NCI-H1048 (cell line): ENCODE measurements around the gene STX4.
A peak's percentile ranks its signal among the peaks of the same experiment; 100 is the strongest.

ENCODE experiments used
- DNase-seq: peaks from one replicate; lab custom pipeline; 2025; lab: John Stamatoyannopoulos, UW

The STX4 gene, protein sequence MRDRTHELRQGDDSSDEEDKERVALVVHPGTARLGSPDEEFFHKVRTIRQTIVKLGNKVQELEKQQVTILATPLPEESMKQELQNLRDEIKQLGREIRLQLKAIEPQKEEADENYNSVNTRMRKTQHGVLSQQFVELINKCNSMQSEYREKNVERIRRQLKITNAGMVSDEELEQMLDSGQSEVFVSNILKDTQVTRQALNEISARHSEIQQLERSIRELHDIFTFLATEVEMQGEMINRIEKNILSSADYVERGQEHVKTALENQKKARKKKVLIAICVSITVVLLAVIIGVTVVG

GRCh38 chr16:31032736-31033708 lies at the start of gene STX4:
TSS of gene STX4 (plus strand) at chr16:31033558. CDS start at chr16:31033806, 248 bp downstream.
- peak; percentile 67 for DNase-seq

DNA sequence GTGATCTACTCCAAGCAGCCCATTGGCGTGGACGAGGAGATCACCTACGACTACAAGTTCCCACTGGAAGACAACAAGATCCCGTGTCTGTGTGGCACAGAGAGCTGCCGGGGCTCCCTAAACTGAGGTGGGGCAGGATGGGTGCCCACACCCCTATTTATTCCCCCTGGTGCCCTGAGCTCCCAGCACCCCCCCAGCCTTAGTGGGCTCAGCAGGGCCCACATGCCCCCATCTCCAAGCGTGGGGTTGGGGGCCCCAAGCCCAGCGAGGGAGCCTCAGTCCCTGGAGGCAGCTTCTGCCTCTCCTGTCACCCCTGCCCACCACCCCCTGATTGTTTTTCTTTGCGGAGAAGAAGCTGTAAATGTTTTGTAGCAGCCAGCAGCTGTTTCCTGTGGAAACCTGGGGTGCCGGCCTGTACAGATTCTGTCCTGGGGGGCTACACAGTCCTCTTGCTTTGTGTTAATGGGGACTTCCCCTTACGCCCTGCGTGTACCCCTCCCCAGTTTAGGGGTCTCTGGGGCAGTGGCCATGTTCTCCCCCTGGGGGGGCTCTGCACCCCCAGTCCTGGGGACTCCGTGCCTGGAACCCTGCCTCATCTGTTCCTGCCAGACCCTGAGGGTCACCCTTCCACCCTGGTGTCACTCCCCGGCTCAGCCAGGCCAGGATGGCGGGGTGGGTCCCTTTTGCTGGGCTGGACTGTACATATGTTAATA lies 49.3 kb upstream of the STX4 start:
- DNase-seq, result no peak

DNA sequence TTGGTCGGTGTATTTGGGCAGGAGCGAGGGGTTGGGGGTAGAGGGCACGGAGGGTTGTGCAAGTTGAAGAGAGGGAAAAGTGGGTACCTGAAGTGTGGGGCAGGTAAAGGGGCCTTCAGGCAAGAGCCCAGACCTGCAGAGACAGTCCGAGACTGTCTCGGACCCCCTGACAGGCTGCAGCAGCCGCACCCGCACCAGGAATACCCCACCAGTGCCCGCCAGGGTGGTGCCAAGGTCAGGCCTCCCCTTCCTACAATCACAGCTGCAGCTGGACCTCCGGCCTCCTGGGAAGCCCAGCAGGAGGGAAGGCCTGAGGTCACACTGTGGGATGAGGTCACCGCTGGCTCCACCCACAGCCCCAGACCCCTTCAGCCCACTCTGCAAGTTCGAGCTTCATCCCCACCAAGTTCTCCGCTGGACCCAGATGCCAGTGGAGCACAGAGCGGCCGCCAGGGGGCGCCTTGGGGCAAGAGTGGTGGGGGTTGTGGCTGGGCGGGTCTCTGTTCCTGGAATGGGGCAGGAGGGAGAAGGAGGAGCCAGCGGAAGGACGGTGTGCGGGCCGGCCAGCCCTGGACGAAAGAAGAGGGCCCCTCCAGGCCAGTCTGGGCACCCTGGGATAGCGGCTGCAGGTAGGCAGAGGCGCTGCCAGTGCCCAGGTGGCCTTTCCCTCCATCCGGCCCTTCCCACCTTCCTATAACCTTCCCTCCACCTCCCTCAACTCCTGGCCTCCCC lies 48.5 kb upstream of the STX4 start, which contains the start of gene HSD3B7:
HSD3B7 (plus strand) TSS at position 539 of the 732 bp plus-strand sequence. CDS start 452 bp downstream, outside the sequence.
- peak; percentile 23 for DNase-seq

GRCh38 chr16:30985401-30986128 lies 47.8 kb upstream of the STX4 start:
- no peak for DNase-seq

DNA sequence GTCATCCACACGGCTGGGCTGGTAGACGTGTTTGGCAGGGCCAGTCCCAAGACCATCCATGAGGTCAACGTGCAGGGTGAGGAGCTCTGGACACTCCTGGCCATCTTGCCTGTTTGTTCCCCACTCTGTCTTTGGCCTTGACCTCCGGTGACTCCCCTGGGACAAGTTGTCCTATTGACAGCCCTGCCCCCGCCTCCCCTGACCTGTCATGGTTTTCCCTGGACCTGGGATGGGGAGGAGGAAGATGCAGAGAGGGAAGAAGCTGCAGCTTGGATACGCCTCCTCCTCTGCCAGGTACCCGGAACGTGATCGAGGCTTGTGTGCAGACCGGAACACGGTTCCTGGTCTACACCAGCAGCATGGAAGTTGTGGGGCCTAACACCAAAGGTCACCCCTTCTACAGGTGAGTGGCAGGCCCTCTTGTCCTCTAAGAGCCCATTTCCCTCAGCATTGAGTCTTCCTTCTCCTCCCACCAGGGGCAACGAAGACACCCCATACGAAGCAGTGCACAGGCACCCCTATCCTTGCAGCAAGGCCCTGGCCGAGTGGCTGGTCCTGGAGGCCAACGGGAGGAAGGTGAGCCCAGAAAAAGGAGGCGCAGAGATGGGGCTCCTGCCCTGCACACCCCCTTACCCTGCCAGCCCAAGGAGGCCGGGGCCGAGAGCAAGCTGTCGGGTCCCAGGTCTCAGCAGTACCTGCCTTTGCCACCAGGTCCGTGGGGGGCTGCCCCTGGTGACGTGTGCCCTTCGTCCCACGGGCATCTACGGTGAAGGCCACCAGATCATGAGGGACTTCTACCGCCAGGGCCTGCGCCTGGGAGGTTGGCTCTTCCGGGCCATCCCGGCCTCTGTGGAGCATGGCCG lies 47.0 kb upstream of the STX4 start:
- no peak for DNase-seq

DNA sequence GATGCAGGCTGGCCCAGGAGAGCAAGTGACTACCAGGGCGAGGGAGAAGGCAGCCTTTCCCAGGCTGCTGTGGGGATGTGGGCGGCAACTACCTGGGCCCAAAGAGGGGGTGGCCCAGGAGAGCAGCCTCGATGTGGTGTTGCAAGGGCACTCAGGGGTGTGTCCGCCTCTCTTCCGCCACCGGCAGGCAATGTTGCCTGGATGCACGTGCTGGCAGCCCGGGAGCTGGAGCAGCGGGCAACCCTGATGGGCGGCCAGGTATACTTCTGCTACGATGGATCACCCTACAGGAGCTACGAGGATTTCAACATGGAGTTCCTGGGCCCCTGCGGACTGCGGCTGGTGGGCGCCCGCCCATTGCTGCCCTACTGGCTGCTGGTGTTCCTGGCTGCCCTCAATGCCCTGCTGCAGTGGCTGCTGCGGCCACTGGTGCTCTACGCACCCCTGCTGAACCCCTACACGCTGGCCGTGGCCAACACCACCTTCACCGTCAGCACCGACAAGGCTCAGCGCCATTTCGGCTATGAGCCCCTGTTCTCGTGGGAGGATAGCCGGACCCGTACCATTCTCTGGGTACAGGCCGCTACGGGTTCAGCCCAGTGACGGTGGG lies 45.7 kb upstream of the STX4 start:
- DNase-seq, result no peak

DNA sequence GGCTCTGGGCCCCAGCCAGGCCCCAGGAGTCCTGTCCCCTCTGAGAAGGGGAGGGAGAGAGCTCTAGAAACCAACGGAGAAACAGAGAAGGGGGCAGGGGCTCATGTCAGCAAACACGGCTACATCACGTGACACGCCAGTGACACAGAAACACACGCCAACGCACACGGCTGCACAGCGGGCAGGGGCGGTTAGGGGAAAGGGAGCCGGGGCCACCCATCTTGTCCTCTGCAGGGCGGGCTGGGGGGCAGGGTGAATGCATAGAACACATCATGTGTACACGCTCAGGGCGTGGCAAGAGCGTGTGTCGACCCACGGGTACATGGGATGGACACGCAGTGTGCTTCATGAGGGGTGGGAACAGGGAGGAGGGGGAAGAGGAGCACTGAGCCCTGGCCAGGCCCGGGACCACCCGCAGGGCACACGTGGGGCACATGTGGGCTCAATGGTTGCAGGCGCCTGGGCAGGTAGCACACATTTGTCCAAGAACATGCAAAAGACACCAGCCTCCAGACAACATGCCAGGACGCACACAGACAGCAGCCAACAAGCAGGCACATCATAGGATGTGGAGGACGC lies 43.8 kb upstream of the STX4 start:
- no peak for DNase-seq

GRCh38 chr16:30990105-30990504 lies 43.3 kb upstream of the STX4 start:
- DNase-seq, result no peak

GRCh38 chr16:30991052-30991451 lies 42.3 kb upstream of the STX4 start:
- DNase-seq, result no peak

DNA sequence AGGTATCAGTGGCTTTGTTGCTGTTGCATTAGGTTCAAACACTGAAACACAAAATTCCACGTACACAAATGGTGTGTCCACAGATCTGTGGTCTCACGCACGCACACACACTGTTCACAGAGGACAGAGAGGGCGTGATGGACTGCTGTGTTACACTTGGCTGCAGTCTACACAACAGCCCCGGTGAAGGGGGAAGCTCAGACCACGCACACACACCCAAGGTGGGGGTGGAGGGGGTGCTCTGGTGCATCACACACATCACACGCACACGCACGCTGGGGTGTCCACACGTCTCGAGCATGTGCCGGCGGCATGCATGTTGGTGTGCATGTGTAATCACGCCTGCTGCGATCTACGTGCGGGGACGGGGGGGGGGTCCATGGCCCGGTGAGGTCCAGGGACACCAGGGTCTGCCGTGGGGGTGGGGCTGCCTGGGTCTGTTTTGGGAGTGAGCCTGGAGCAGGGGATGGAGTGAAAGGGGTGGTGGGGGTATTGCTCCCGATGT lies 41.0 kb upstream of the STX4 start:
- no peak for DNase-seq

- DNase-seq, result no peak
Measured at GRCh38 chr16:30992931-30993816, 40.2 kb upstream of the STX4 start.

DNA sequence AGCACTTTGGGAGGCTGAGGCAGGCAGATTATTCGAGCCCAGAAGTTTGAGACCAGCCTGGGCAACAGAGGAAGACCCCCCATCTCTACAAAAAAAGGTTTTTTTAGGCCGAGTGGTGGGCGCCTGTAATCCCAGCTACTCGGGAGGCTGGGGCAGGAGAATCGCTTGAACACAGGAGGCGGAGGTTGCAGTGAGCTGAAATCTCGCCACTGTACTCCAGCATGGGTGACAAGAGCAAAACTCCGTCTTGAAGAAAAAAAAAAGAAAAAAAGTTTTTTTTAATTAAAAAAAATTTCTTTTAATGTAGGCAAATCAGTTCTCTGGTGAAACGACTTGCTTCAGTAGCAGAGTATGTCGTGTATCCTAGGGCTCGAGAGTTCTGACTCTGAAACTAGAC lies 37.4 kb upstream of the STX4 start:
- DNase-seq, result no peak

GRCh38 chr16:30996324-30996984 lies 36.9 kb upstream of the STX4 start:
- no peak for DNase-seq

DNA sequence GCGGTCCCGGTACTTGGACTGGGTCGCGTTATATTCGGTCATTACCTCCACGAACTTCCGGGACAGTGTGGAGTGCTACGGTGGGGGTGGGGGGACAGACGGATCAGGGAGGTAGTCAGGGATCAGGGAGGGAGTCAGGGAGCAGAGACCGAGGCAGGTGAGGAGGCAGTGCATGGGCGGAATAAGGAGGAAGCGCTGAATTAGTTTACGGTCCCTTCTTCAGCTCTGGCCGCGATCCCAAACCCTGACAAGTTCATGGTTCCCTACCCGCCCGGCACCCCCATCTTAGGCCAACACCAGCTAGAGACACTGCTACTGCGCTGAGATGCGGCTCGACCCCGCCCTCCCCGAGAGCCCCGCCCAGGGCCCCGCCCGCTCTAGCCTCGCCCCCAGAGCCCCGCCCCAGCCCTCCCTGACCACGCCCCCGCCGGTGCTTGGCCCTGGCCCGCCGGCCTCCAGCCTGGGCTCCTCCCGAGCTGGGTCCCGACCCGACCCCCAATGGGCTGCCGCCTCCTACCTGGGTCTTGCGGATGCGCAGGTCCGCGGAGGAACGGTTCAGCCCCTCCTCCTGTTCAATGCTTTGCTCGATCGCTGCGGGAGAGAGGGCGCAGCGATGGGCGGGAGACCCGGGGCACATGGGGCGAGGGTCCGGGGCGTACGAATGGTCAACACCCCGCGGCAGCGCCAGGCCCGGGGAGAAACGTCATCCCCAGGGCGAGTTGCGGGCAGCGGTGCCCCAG lies 36.2 kb upstream of the STX4 start:
- DNase-seq, result no peak

DNA sequence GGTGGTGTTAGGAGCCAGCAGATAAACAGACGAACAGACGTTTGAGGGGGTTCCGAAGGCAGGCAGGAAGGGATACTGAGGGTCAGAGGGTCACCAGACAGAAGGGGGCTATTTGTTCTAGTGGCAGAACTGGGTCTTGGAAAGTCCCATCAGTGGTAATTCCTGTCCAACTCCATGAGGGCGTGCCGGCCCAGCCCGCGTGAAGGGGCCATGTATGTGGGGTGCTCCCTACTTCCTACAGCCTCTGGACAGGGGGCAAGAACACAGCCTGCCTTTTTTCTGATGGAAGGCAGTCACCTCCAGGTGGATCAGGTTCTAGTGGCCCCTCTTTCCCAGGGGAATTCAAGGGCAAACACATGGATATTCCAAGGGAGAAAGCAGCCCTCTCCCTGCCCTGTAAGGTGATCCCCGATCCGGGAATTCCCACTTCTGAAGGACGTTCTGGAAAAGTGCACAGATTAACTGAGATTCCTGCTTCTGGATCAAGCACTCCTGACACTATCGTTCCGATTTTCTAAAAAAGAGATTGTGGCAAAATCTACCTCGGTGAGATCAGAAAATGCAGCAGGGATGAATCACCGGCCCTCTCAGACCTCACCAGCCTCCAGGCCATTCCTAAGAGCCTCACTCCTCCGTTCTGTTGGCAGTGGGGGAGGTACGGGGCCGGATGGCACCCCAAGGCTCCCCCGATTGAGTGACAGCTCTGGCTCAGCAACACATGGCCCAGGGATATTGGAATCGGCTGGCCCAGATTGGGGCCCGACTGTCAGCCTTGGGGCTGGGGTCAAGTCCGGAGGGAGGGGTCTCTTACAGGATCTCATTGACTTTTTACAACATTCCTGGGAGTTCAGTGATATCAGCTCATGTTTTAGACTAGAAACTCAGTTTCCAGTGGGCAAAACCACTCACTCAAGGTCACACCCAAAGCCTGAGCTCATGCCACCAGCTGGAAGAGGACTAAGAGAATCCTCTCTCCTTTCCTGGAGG lies 35.3 kb upstream of the STX4 start:
- DNase-seq, result no peak
